Neural progenitor cell (in vitro differentiated cells): ENCODE data around the gene NUSAP1. TPM values are rescaled to one million over a fixed set of nuclear protein-coding genes. Genes with fewer than 3 reads are reported as not detected.

ENCODE experiments used
- DNase-seq: peaks from one replicate; pipeline ENCODE4 v3.0.0-alpha.2; 2016; ENCODE audit warnings: low spot score
- H2AFZ ChIP-seq: fragments of 200-600 bp; sonication (generic); replicated peaks from 2 replicates; pipeline ENCODE4 v1.6.1; 2016; ENCODE audit warnings: antibody characterized with exemption
- H3F3A ChIP-seq: fragments of 200-600 bp; sonication (generic); 2 replicates; pipeline ENCODE4 v1.6.1; 2016; ENCODE audit warnings: antibody characterized with exemption, low read depth
- H3K27ac ChIP-seq: fragments of 200-600 bp; sonication (generic); 2 replicates; pipeline ENCODE4 v1.5.1; 2016; ENCODE audit warnings: mild to moderate bottlenecking
- H3K27me3 ChIP-seq: fragments of 200-600 bp; sonication (generic); 2 replicates; pipeline ENCODE4 v1.6.1; 2016; ENCODE audit warnings: mild to moderate bottlenecking, moderate library complexity
- H3K36me3 ChIP-seq: fragments of 200-600 bp; sonication (generic); 2 replicates; pipeline ENCODE4 v1.5.1; 2016
- H3K4me1 ChIP-seq: fragments of 200-600 bp; sonication (generic); 2 replicates; pipeline ENCODE4 v1.6.1; 2016; ENCODE audit warnings: mixed run types
- H3K4me2 ChIP-seq: fragments of 200-600 bp; sonication (generic); 2 replicates; pipeline ENCODE4 v1.6.1; 2016
- H3K4me3 ChIP-seq: fragments of 200-600 bp; sonication (generic); 2 replicates; pipeline ENCODE4 v1.5.1; 2016
- H3K79me2 ChIP-seq: fragments of 200-600 bp; sonication (generic); 2 replicates; pipeline ENCODE4 v1.6.1; 2016; ENCODE audit warnings: low read depth
- H3K9ac ChIP-seq: fragments of 200-600 bp; sonication (generic); 2 replicates; pipeline ENCODE4 v1.6.1; 2016
- H3K9me3 ChIP-seq: fragments of 200-600 bp; sonication (generic); 2 replicates; pipeline ENCODE4 v1.5.1; 2016; ENCODE audit warnings: low read depth
- H4K20me1 ChIP-seq: fragments of 200-600 bp; sonication (generic); 2 replicates; pipeline ENCODE4 v1.6.1; 2016; ENCODE audit warnings: low read depth
- H3K27ac Mint-ChIP-seq: 3 replicates; pipeline ENCODE4 v1.8.0; 2021; ENCODE audit warnings: mixed read lengths
- H3K27me3 Mint-ChIP-seq: 2 replicates; pipeline ENCODE4 v1.8.0; 2022; ENCODE audit warnings: low read depth, mild to moderate bottlenecking, inconsistent platforms, moderate library complexity, mixed read lengths; ENCODE audit not compliant: insufficient read depth
- H3K36me3 Mint-ChIP-seq: 3 replicates; pipeline ENCODE4 v1.8.0; 2021; ENCODE audit warnings: mixed read lengths
- H3K4me1 Mint-ChIP-seq: 3 replicates; pipeline ENCODE4 v1.8.0; 2021; ENCODE audit warnings: mixed read lengths
- H3K4me3 Mint-ChIP-seq: 3 replicates; pipeline ENCODE4 v1.8.0; 2021; ENCODE audit warnings: mild to moderate bottlenecking, moderate library complexity, mixed read lengths
- H3K9me3 Mint-ChIP-seq: 3 replicates; pipeline ENCODE4 v1.8.0; 2020; ENCODE audit warnings: mixed read lengths
- CTCF ChIP-seq: fragments of 200-600 bp; sonication (generic); IDR thresholded peaks from 2 replicates; pipeline ENCODE4 v1.5.1; 2017; ENCODE audit warnings: antibody characterized with exemption, mild to moderate bottlenecking
- EZH2 ChIP-seq: fragments of 200-600 bp; sonication (generic); IDR thresholded peaks from 2 replicates; pipeline ENCODE4 v1.6.1; 2017; ENCODE audit warnings: antibody characterized with exemption, mild to moderate bottlenecking, moderate library complexity
- EZH2phosphoT487 ChIP-seq: fragments of 200-600 bp; sonication (generic); IDR thresholded peaks from 2 replicates; pipeline ENCODE4 v1.6.1; 2017; ENCODE audit warnings: antibody characterized with exemption
- total RNA-seq: library from RNA; depleted of rRNA; stranded (reverse); fragments of >200 nt; gene quantifications from 2 replicates; pipeline ENCODE4 v1.2.3, GENCODE V29; 2015; ENCODE audit warnings: low replicate concordance

Gene NUSAP1
- total RNA-seq, 1 donor from 2014 or later = 525 TPM

- peak overlapping the region; percentile 40 for H3K27ac Mint-ChIP-seq
- peaks cover 89% of the 10 kb centered on the region for H3K79me2 ChIP-seq
Measured at GRCh38 chr15:41334293-41335120, 1.8 kb downstream of the NUSAP1 start.

GRCh38 chr15:41336549-41336948, 3.9 kb downstream of the NUSAP1 start:
- DNase-seq = no peak
- Histone ChIP-seq H3K4me2 (peak overlapping the region; percentile 80), H3F3A (peaks cover 28% of the 10 kb centered on the region), H3K79me2 (peaks cover 94% of the 10 kb centered on the region), H3K36me3 (peaks cover 19% of the 10 kb centered on the region), H4K20me1 (peaks cover 82% of the 10 kb centered on the region), H3K27ac (no peak overlapping the region), H3K27me3 (no peaks in the 10 kb centered on the region), H3K4me1 (peaks cover 15% of the 10 kb centered on the region), H3K4me3 (no peak overlapping the region), H3K9ac (no peak overlapping the region), H3K9me3 (no peaks in the 10 kb centered on the region), H2AFZ (no peak overlapping the region)
- Mint-ChIP-seq H3K36me3 (peaks cover 31% of the 10 kb centered on the region), H3K4me3 (no peak overlapping the region), H3K9me3 (no peaks in the 10 kb centered on the region), H3K4me1 (peaks cover 18% of the 10 kb centered on the region), H3K27ac (peak overlapping the region; percentile 57), H3K27me3 (peaks cover 2% of the 10 kb centered on the region)
- TF ChIP-seq EZH2phosphoT487 (no peak), EZH2 (no peak), CTCF (no peak)

More at GRCh38 chr15:41334293-41335120, 1.8 kb downstream of the NUSAP1 start:
- Histone ChIP-seq H3K4me2 (peak overlapping the region; percentile 80), H3K27me3 (no peaks in the 10 kb centered on the region), H3K27ac (no peak overlapping the region), H3K4me3 (peak overlapping the region; percentile 91), H3K4me1 (peaks cover 22% of the 10 kb centered on the region), H3K9ac (no peak overlapping the region), H4K20me1 (peaks cover 61% of the 10 kb centered on the region), H3K36me3 (peaks cover 10% of the 10 kb centered on the region), H3K9me3 (no peaks in the 10 kb centered on the region), H2AFZ (no peak overlapping the region), H3F3A (peaks cover 29% of the 10 kb centered on the region)
- TF ChIP-seq EZH2phosphoT487 (no peak), CTCF (no peak), EZH2 (no peak)
- Mint-ChIP-seq H3K4me1 (peaks cover 25% of the 10 kb centered on the region), H3K9me3 (no peaks in the 10 kb centered on the region), H3K36me3 (peaks cover 18% of the 10 kb centered on the region), H3K27me3 (peaks cover 2% of the 10 kb centered on the region), H3K4me3 (peak overlapping the region; percentile 100)
- DNase-seq = peak; percentile 4

DNA sequence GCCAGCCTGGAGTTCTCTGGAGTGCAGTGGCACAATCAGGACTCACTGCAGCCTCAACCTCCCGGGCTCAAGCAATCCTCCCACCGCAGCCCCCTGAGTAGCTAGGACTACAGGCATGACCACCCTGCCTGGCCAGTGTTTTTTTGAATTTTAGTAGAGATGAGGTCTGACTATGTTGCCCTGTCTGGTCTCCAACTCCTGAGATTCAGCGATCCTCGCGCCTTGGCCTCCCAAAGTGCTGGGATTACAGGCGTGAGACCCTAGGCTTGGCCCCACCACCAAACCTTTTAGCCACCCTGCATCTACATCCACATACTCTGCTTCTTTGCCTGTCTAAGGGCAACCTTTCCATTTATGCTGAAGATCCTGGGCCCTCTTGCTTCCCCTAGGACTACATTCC, 4.4 kb downstream of the NUSAP1 start:
- no peak overlapping the region for H3K27ac ChIP-seq
- no peak for TF ChIP-seq CTCF
- TF ChIP-seq EZH2phosphoT487 = no peak
- TF ChIP-seq EZH2 = no peak
- H3K9me3 ChIP-seq = no peaks in the 10 kb centered on the region
- H3K4me3 ChIP-seq = no peak overlapping the region
- H3K27me3 ChIP-seq = no peaks in the 10 kb centered on the region
- no peaks in the 10 kb centered on the region for H3K9me3 Mint-ChIP-seq
- no peak overlapping the region for H3K4me3 Mint-ChIP-seq
- peaks cover 36% of the 10 kb centered on the region for H3K36me3 Mint-ChIP-seq
- H3K27ac Mint-ChIP-seq = no peak overlapping the region
- H3K27me3 Mint-ChIP-seq = peaks cover 2% of the 10 kb centered on the region
- DNase-seq = no peak
- H3K4me1 Mint-ChIP-seq = peaks cover 16% of the 10 kb centered on the region
- H3K4me2 ChIP-seq = no peak overlapping the region
- H3K4me1 ChIP-seq = peaks cover 15% of the 10 kb centered on the region
- no peak overlapping the region for H3K9ac ChIP-seq
- H3K79me2 ChIP-seq = peaks cover 94% of the 10 kb centered on the region
- peaks cover 86% of the 10 kb centered on the region for H4K20me1 ChIP-seq
- H2AFZ ChIP-seq = no peak overlapping the region
- peaks cover 23% of the 10 kb centered on the region for H3K36me3 ChIP-seq
- H3F3A ChIP-seq = peaks cover 23% of the 10 kb centered on the region
